ENCODE data around the gene FHIT. TPM values are rescaled to one million over a fixed set of nuclear protein-coding genes. Genes with fewer than 3 reads are reported as not detected.

FHIT gene
- total RNA-seq, 1 experiment from 2014 or later: 20.1 TPM

- no peaks in the 10 kb centered on the region for H3K36me3 Mint-ChIP-seq (ENCODE audit: insufficient read depth, unreplicated experiment)
- H3K9me3 Mint-ChIP-seq (ENCODE audit: unreplicated experiment): no peaks in the 10 kb centered on the region
- no TSS peak for BruUV-seq (replicated peaks)
- ChIA-PET POLR2A (no interaction called here), CTCF (interaction anchor here (0.5 to 0.6 kb wide), 2 partner anchors 10 to 19 kb away, joined by 3 read pairs; no protein-coding TSS in a partner anchor)
- no peak overlapping the region for H3K4me3 Mint-ChIP-seq (ENCODE audit: unreplicated experiment)
- no peaks in the 10 kb centered on the region for H3K27me3 Mint-ChIP-seq (ENCODE audit: insufficient read depth, unreplicated experiment)
- DNase-seq (ENCODE audit: unreplicated experiment): no peak
- no peaks in the 10 kb centered on the region for H3K4me1 Mint-ChIP-seq (ENCODE audit: insufficient read depth, unreplicated experiment)
- TF ChIP-seq, protein P1, sequence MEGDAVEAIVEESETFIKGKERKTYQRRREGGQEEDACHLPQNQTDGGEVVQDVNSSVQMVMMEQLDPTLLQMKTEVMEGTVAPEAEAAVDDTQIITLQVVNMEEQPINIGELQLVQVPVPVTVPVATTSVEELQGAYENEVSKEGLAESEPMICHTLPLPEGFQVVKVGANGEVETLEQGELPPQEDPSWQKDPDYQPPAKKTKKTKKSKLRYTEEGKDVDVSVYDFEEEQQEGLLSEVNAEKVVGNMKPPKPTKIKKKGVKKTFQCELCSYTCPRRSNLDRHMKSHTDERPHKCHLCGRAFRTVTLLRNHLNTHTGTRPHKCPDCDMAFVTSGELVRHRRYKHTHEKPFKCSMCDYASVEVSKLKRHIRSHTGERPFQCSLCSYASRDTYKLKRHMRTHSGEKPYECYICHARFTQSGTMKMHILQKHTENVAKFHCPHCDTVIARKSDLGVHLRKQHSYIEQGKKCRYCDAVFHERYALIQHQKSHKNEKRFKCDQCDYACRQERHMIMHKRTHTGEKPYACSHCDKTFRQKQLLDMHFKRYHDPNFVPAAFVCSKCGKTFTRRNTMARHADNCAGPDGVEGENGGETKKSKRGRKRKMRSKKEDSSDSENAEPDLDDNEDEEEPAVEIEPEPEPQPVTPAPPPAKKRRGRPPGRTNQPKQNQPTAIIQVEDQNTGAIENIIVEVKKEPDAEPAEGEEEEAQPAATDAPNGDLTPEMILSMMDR (IDR thresholded peaks at IDR 0.05; ENCODE audit: unreplicated experiment): no peak
- intact Hi-C loops (cut with micrococcal nuclease): no loop called here
- no peak overlapping the region for H3K27ac Mint-ChIP-seq (ENCODE audit: low read depth, unreplicated experiment)
Measured at GRCh38 chr3:59930170-59930569, 1321.1 kb downstream of the FHIT start.

- intact Hi-C loops (cut with micrococcal nuclease): no loop called here
- TF ChIP-seq, protein P1 (IDR thresholded peaks at IDR 0.05; ENCODE audit: unreplicated experiment): no peak
- no peak overlapping the region for H3K4me3 Mint-ChIP-seq (ENCODE audit: unreplicated experiment)
- POLR2A ChIA-PET: interaction anchor here (0.6 kb wide), 1 partner anchor 1158 kb away, joined by 5 read pairs; no protein-coding TSS in a partner anchor
- no peaks in the 10 kb centered on the region for H3K36me3 Mint-ChIP-seq (ENCODE audit: insufficient read depth, unreplicated experiment)
- no peak overlapping the region for H3K27ac Mint-ChIP-seq (ENCODE audit: low read depth, unreplicated experiment)
- H3K27me3 Mint-ChIP-seq (ENCODE audit: insufficient read depth, unreplicated experiment): no peaks in the 10 kb centered on the region
- no peaks in the 10 kb centered on the region for H3K4me1 Mint-ChIP-seq (ENCODE audit: insufficient read depth, unreplicated experiment)
- DNase-seq (ENCODE audit: unreplicated experiment): no peak
- CTCF ChIA-PET: interaction anchor here (0.5 kb wide), 1 partner anchor 23 kb away, joined by 4 read pairs; no protein-coding TSS in a partner anchor
- no peaks in the 10 kb centered on the region for H3K9me3 Mint-ChIP-seq (ENCODE audit: unreplicated experiment)
- BruUV-seq (replicated peaks): no TSS peak
Measured at GRCh38 chr3:59927056-59927455, 1324.2 kb downstream of the FHIT start.

DNA sequence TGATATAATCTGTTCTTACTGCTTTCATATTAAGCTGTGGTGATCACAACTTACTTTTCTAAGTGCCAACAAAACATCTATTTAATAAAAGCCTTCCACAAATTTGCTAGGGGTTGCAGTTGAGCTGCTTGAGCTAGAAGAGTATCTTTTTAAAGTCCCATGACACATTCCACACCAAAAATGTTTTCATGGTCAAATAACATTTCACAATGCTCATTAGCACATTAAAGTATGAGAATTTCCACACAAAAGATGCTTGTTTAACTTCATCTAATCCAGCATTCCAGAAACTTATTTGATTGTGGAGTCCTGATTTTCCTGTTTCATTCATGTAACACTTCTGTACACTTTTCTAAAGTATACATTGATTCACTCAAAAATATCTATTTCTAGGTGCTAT, 1325.3 kb downstream of the FHIT start:
- no peak for DNase-seq (ENCODE audit: unreplicated experiment)
- H3K4me1 Mint-ChIP-seq (ENCODE audit: insufficient read depth, unreplicated experiment): no peaks in the 10 kb centered on the region
- no peak overlapping the region for H3K27ac Mint-ChIP-seq (ENCODE audit: low read depth, unreplicated experiment)

GRCh38 chr3:59922192-59922591, 1329.1 kb downstream of the FHIT start:
- Mint-ChIP-seq H3K36me3 (ENCODE audit: insufficient read depth, unreplicated experiment) (no peaks in the 10 kb centered on the region), H3K4me1 (ENCODE audit: insufficient read depth, unreplicated experiment) (no peaks in the 10 kb centered on the region), H3K4me3 (ENCODE audit: unreplicated experiment) (no peak overlapping the region), H3K9me3 (ENCODE audit: unreplicated experiment) (no peaks in the 10 kb centered on the region), H3K27me3 (ENCODE audit: insufficient read depth, unreplicated experiment) (no peaks in the 10 kb centered on the region), H3K27ac (ENCODE audit: low read depth, unreplicated experiment) (no peak overlapping the region)
- no TSS peak for BruUV-seq (replicated peaks)
- CTCF ChIA-PET: no interaction called here
- POLR2A ChIA-PET: interaction anchor here (0.7 kb wide), 1 partner anchor 65 kb away, joined by 3 read pairs; no protein-coding TSS in a partner anchor
- TF ChIP-seq, protein P1 (IDR thresholded peaks at IDR 0.05; ENCODE audit: unreplicated experiment): no peak
- intact Hi-C loops (cut with micrococcal nuclease): no loop called here
- no peak for DNase-seq (ENCODE audit: unreplicated experiment)

More for the DNA sequence above, 1325.3 kb downstream of the FHIT start:
- ChIA-PET POLR2A (no interaction called here), CTCF (interaction anchor here (0.6 to 0.8 kb wide), 2 partner anchors 33 to 618 kb away, joined by 3 to 4 read pairs; no protein-coding TSS in a partner anchor)
- H3K27me3 Mint-ChIP-seq (ENCODE audit: insufficient read depth, unreplicated experiment): no peaks in the 10 kb centered on the region
- no TSS peak for BruUV-seq (replicated peaks)
- H3K4me3 Mint-ChIP-seq (ENCODE audit: unreplicated experiment): no peak overlapping the region
- H3K9me3 Mint-ChIP-seq (ENCODE audit: unreplicated experiment): no peaks in the 10 kb centered on the region
- H3K36me3 Mint-ChIP-seq (ENCODE audit: insufficient read depth, unreplicated experiment): no peaks in the 10 kb centered on the region
- TF ChIP-seq, protein P1 (IDR thresholded peaks at IDR 0.05; ENCODE audit: unreplicated experiment): no peak
- intact Hi-C loops (cut with micrococcal nuclease): no loop called here

Measured in MCF 10A (cell line).